KMS-11 (cell line): Measurements from ENCODE around the gene ARHGAP24.

Experiments used
- H2AFZ ChIP-seq: fragments of 200-600 bp; sonication (generic); 2 replicates; pipeline ENCODE4 v1.6.1; 2016; ENCODE audit warnings: antibody characterized with exemption, mixed run types, low read depth
- H3K27ac ChIP-seq: fragments of 200-600 bp; sonication (generic); 2 replicates; pipeline ENCODE4 v1.6.1; 2016; ENCODE audit warnings: mild to moderate bottlenecking, mixed run types
- H3K27me3 ChIP-seq: fragments of 200-600 bp; sonication (generic); 2 replicates; pipeline ENCODE4 v1.6.1; 2017; ENCODE audit warnings: mild to moderate bottlenecking, low read depth, mixed run types, moderate library complexity; ENCODE audit not compliant: insufficient read depth
- H3K36me3 ChIP-seq: fragments of 200-600 bp; sonication (generic); 2 replicates; pipeline ENCODE4 v1.6.1; 2017; ENCODE audit warnings: mild to moderate bottlenecking, mixed run types; ENCODE audit not compliant: insufficient read depth
- H3K4me1 ChIP-seq: fragments of 200-600 bp; sonication (generic); 2 replicates; pipeline ENCODE4 v1.6.1; 2016; ENCODE audit warnings: mild to moderate bottlenecking, low read depth, mixed run types; ENCODE audit not compliant: poor library complexity, severe bottlenecking
- H3K4me2 ChIP-seq: fragments of 200-600 bp; sonication (generic); 2 replicates; pipeline ENCODE4 v1.7.0; 2016; ENCODE audit warnings: mild to moderate bottlenecking, mixed run types
- H3K4me3 ChIP-seq: fragments of 200-600 bp; sonication (generic); IDR thresholded peaks from 2 replicates; pipeline ENCODE4 v1.6.1; 2017; ENCODE audit warnings: low read depth, low read length, mixed read lengths; ENCODE audit not compliant: insufficient read depth
- H3K79me2 ChIP-seq: fragments of 200-600 bp; sonication (generic); 2 replicates; pipeline ENCODE4 v1.6.1; 2016; ENCODE audit warnings: low read depth, mixed run types; ENCODE audit not compliant: insufficient read depth
- H3K9ac ChIP-seq: fragments of 200-600 bp; sonication (generic); 2 replicates; pipeline ENCODE4 v1.6.1; 2016; ENCODE audit warnings: mild to moderate bottlenecking, mixed run types
- H4K20me1 ChIP-seq: fragments of 200-600 bp; sonication (generic); 2 replicates; pipeline ENCODE4 v1.6.1; 2016; ENCODE audit warnings: mild to moderate bottlenecking, mixed run types; ENCODE audit not compliant: insufficient read depth
- TF ChIP-seq, protein P1 (sequence below): fragments of 200-600 bp; sonication (generic); conservative IDR thresholded peaks from 2 replicates; pipeline ENCODE4 v1.6.1; 2017; ENCODE audit warnings: low read depth, mild to moderate bottlenecking, antibody characterized with exemption, low read length, moderate library complexity, mixed read lengths

Gene ARHGAP24

DNA sequence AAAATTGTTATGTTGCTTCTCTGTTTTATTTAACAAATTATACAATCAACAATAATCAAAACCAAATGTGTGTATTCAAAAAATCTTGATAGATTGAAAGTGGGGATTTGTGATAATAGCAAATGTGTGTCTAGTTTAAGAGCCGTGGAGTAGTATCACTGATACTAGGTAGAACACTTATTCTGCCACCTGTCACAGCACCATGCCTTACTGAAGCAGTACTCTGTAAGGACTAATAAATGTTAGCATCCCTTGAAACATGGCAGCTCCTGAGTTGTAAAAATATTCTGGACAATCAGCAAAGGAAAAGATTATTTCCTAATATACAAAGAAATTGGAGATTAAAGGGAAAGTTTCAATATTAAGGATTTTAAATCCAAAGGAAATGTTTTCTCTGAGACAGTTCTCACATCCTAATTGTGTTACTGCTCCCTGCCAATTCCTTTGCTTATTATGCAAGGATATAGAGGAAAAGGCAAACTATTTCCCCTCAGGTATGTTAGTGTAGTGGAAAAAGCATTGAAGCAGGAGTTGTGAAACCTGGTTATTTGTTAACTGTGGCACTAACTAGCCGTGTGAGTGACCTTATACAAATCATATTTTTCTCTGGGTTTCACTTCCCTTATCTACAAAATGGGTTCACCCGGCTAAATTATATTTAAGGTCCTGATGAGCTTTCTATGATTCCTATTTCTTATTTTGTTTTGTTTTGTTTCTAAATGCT lies 303.1 kb downstream of the ARHGAP24 start:
- no peaks in the 10 kb centered on the region for H3K79me2 ChIP-seq
- H3K27ac ChIP-seq, result no peak overlapping the region
- no peak overlapping the region for H3K4me2 ChIP-seq
- no peaks in the 10 kb centered on the region for H3K27me3 ChIP-seq
- no peak overlapping the region for H2AFZ ChIP-seq
- TF ChIP-seq, protein P1, sequence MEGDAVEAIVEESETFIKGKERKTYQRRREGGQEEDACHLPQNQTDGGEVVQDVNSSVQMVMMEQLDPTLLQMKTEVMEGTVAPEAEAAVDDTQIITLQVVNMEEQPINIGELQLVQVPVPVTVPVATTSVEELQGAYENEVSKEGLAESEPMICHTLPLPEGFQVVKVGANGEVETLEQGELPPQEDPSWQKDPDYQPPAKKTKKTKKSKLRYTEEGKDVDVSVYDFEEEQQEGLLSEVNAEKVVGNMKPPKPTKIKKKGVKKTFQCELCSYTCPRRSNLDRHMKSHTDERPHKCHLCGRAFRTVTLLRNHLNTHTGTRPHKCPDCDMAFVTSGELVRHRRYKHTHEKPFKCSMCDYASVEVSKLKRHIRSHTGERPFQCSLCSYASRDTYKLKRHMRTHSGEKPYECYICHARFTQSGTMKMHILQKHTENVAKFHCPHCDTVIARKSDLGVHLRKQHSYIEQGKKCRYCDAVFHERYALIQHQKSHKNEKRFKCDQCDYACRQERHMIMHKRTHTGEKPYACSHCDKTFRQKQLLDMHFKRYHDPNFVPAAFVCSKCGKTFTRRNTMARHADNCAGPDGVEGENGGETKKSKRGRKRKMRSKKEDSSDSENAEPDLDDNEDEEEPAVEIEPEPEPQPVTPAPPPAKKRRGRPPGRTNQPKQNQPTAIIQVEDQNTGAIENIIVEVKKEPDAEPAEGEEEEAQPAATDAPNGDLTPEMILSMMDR, result no peak
- H3K4me3 ChIP-seq, result no peak overlapping the region
- H3K9ac ChIP-seq, result no peak overlapping the region
- no peaks in the 10 kb centered on the region for H3K4me1 ChIP-seq
- H3K36me3 ChIP-seq, result no peaks in the 10 kb centered on the region
- no peaks in the 10 kb centered on the region for H4K20me1 ChIP-seq

DNA sequence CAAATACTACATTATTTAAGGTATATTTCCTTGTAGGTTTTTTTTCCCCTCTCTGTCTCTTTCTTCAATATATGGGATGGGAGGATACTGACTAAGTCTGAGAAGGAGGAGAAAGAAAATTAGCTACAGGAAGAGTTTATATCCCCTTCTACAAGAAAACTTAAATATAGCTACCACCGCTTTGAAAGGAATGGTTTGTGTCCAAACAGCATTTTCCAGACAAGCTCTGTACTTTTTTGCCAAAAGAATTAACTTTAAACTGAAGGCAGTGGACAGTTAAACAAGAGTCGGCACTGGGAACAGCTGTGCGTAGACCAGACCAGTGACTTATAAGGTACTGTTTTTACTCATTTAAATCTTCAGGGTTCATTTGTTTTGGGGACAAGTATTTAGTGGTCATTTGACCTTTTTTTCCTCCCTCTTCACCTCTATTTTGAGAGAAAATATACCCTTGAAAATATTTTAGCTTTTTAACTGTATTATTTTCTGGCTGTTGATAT lies 303.7 kb downstream of the ARHGAP24 start:
- Histone ChIP-seq H3K27ac (no peak overlapping the region), H3K9ac (no peak overlapping the region), H3K36me3 (no peaks in the 10 kb centered on the region), H3K4me1 (no peaks in the 10 kb centered on the region), H3K27me3 (no peaks in the 10 kb centered on the region), H3K4me2 (no peak overlapping the region), H3K4me3 (no peak overlapping the region), H2AFZ (no peak overlapping the region), H3K79me2 (no peaks in the 10 kb centered on the region), H4K20me1 (no peaks in the 10 kb centered on the region)
- TF ChIP-seq, protein P1, result no peak

DNA sequence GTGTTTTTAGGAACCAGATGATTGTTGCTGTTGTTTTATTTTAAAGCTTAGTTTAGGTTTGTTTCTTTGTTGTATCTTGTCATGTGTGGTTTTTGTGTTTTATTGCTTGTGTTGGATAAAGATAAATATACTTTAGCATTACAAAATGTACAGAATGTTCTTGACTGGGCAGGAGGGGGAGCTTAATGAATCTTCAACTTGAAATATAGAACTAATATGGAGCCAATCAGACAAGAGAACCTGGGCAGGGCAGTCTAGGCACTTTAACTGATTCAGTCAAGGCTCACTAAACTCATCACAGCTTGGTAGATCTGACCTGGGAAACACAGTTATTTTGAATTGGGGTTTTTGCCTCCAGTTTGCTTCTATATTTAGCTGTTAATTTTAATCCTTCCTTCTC lies 304.2 kb downstream of the ARHGAP24 start:
- H3K4me2 ChIP-seq, result no peak overlapping the region
- no peaks in the 10 kb centered on the region for H4K20me1 ChIP-seq
- no peak overlapping the region for H3K27ac ChIP-seq
- no peak overlapping the region for H3K9ac ChIP-seq
- H2AFZ ChIP-seq, result no peak overlapping the region
- no peaks in the 10 kb centered on the region for H3K79me2 ChIP-seq
- no peaks in the 10 kb centered on the region for H3K4me1 ChIP-seq
- H3K27me3 ChIP-seq, result no peaks in the 10 kb centered on the region
- TF ChIP-seq, protein P1, result no peak
- no peak overlapping the region for H3K4me3 ChIP-seq
- H3K36me3 ChIP-seq, result no peaks in the 10 kb centered on the region

DNA sequence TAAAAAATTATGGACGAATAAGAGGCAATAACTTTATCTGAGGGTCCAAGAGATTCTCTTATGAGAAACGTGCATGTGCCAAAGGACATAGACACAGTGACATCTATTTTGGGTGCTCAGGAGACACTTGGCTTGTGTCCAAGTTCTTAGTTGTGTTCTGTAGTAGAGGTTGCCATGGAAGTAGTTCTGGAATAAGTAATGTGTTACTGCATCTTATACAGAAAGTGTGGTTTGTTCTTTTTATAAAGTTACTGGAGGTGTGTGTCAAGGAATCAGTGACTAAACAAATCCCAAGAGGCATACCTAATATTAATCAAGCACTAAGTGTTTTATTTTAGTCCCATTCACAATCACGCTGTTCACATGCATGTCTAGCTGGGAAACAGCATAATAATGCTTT lies 305.7 kb downstream of the ARHGAP24 start:
- no peaks in the 10 kb centered on the region for H3K27me3 ChIP-seq
- H3K4me2 ChIP-seq, result no peak overlapping the region
- H2AFZ ChIP-seq, result no peak overlapping the region
- H4K20me1 ChIP-seq, result no peaks in the 10 kb centered on the region
- no peak overlapping the region for H3K27ac ChIP-seq
- H3K9ac ChIP-seq, result no peak overlapping the region
- H3K36me3 ChIP-seq, result no peaks in the 10 kb centered on the region
- H3K4me3 ChIP-seq, result no peak overlapping the region
- H3K79me2 ChIP-seq, result no peaks in the 10 kb centered on the region
- no peaks in the 10 kb centered on the region for H3K4me1 ChIP-seq
- TF ChIP-seq, protein P1, result no peak
